GM06990 (cell line): ENCODE results near the gene ANP32B.

Source experiments
- DNase-seq: peaks from one replicate; pipeline ENCODE4 v3.0.0-alpha.2; 2011; ENCODE audit not compliant: insufficient read length; ENCODE audit errors: extremely low read depth
- H3K27me3 ChIP-seq: replicated peaks from 2 replicates; pipeline ENCODE4 v1.6.0; 2011; ENCODE audit warnings: low read length; ENCODE audit not compliant: control insufficient read depth, insufficient read depth
- H3K36me3 ChIP-seq: 2 replicates; pipeline ENCODE4 v1.5.1; 2011; ENCODE audit warnings: low read length; ENCODE audit not compliant: control insufficient read depth, insufficient read depth
- H3K4me3 ChIP-seq: replicated peaks from 2 replicates; pipeline ENCODE4 v1.5.1; 2011; ENCODE audit warnings: low read depth, mild to moderate bottlenecking, control low read depth, low read length
- CTCF ChIP-seq: IDR thresholded peaks from 2 replicates; pipeline ENCODE4 v1.5.1; 2011; ENCODE audit warnings: low read length, control low read depth, mild to moderate bottlenecking, inconsistent platforms; ENCODE audit not compliant: insufficient read depth, poor library complexity, severe bottlenecking

ANP32B gene

GRCh38 chr9:97980479-97980803 lies 2.7 kb upstream of the ANP32B start:
- TF ChIP-seq CTCF: no peak
- Histone ChIP-seq H3K27me3 (no peaks in the 10 kb centered on the region), H3K36me3 (no peaks in the 10 kb centered on the region), H3K4me3 (no peak overlapping the region)
- DNase-seq: no peak

GRCh38 chr9:97980918-97981845 lies 2.0 kb upstream of the ANP32B start:
- no peak for TF ChIP-seq CTCF
- Histone ChIP-seq H3K36me3 (no peaks in the 10 kb centered on the region), H3K27me3 (no peaks in the 10 kb centered on the region), H3K4me3 (no peak overlapping the region)
- no peak for DNase-seq

- TF ChIP-seq CTCF: no peak
- no peak for DNase-seq
- H3K4me3 ChIP-seq: peak overlapping the region; percentile 78
- no peaks in the 10 kb centered on the region for H3K27me3 ChIP-seq
- H3K36me3 ChIP-seq: no peaks in the 10 kb centered on the region
These were observed 1.1 kb upstream of the ANP32B start for GRCh38 chr9:97981846-97982682.

GRCh38 chr9:97983589-97984187 lies 547 bp downstream of the ANP32B start:
- Histone ChIP-seq H3K36me3 (no peaks in the 10 kb centered on the region), H3K4me3 (peak overlapping the region; percentile 85), H3K27me3 (no peaks in the 10 kb centered on the region)
- no peak for TF ChIP-seq CTCF
- DNase-seq: peak; percentile 78

- TF ChIP-seq CTCF: no peak
- H3K36me3 ChIP-seq: no peaks in the 10 kb centered on the region
- peak; percentile 93 for DNase-seq
- H3K4me3 ChIP-seq: peak overlapping the region; percentile 85
- no peaks in the 10 kb centered on the region for H3K27me3 ChIP-seq
These were observed 1.3 kb downstream of the ANP32B start for GRCh38 chr9:97984188-97985057.
